ENCODE measurements around the gene HDGFL3.

DNA sequence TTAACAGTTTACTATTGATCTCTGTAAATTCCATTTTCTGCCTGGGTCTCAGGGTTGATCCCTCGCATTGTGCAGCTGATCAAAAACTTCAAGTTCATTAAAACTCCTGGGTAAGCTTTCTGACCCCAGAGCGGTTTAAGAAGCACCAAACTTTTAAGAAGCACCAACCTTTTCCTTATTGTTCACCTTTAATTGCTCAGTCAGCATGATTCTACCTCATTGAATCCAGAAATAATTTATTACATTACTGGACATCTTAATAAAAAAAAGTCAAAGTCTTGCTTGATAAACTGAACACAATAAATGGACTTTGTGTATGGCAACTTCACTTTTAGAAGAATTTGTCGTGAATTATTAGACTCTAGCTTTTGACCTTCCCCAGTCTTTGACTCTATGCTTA is 46.9 kb downstream of the HDGFL3 start:
- TF ChIP-seq POLR2A (IDR thresholded peaks at IDR 0.05) (no peak), CTCF (IDR thresholded peaks at IDR 0.05) (no peak)
